Activated T-helper 17 cell treated with anti-CD3 and anti-CD28 coated beads, Interleukin-2, amount 50 U/mL, for 72 hours (primary cell): Measurements from ENCODE around the gene C17orf50. TPM values are rescaled to one million over a fixed set of nuclear protein-coding genes. Genes with fewer than 3 reads are reported as not detected.

Experiments used
- ATAC-seq: fragments of 150-1000 bp; cut with Tn5 transposase; replicated peaks from 2 replicates; pipeline ENCODE4 v1.10.0; 2021; ENCODE audit warnings: mild to moderate bottlenecking, moderate library complexity
- H3K27ac Mint-ChIP-seq: one replicate; pipeline ENCODE4 v1.8.0; 2022; ENCODE audit warnings: mixed read lengths
- H3K27me3 Mint-ChIP-seq: one replicate; pipeline ENCODE4 v1.8.0; 2022; ENCODE audit warnings: mixed read lengths
- H3K36me3 Mint-ChIP-seq: one replicate; pipeline ENCODE4 v1.8.0; 2022; ENCODE audit warnings: low read depth, mild to moderate bottlenecking, mixed read lengths
- H3K4me1 Mint-ChIP-seq: one replicate; pipeline ENCODE4 v1.8.0; 2022; ENCODE audit warnings: mixed read lengths
- H3K4me3 Mint-ChIP-seq: one replicate; pipeline ENCODE4 v1.8.0; 2022; ENCODE audit warnings: mild to moderate bottlenecking, mixed read lengths
- H3K9me3 Mint-ChIP-seq: one replicate; pipeline ENCODE4 v1.8.0; 2022; ENCODE audit warnings: mixed read lengths
- total RNA-seq, 2 donors: library from RNA; stranded (reverse); gene quantifications; one replicate each; pipeline ENCODE4 v1.2.3, GENCODE V29; 2022

C17orf50 gene
- total RNA-seq, result not detected

GRCh38 chr17:35760587-35760986 lies at the start of gene C17orf50:
C17orf50 (plus strand) TSS chr17:35760887; CDS start chr17:35760942, 55 bp downstream.
- Mint-ChIP-seq H3K36me3 (no peaks in the 10 kb centered on the region), H3K4me3 (no peak within 1 kb of the TSS), H3K9me3 (no peaks in the 10 kb centered on the region), H3K4me1 (no peaks in the 10 kb centered on the region), H3K27ac (no peak within 1 kb of the TSS), H3K27me3 (no peaks in the 10 kb centered on the region)
- no peak for ATAC-seq

- no peaks in the 10 kb centered on the region for H3K27me3 Mint-ChIP-seq
- H3K27ac Mint-ChIP-seq, result no peak overlapping the region
- ATAC-seq, result no peak
- no peak overlapping the region for H3K4me3 Mint-ChIP-seq
- H3K4me1 Mint-ChIP-seq, result peaks cover 6% of the 10 kb centered on the region
- H3K36me3 Mint-ChIP-seq, result peaks cover 4% of the 10 kb centered on the region
- H3K9me3 Mint-ChIP-seq, result no peaks in the 10 kb centered on the region
These were observed 49.7 kb upstream of the C17orf50 start for GRCh38 chr17:35710950-35711349.

- H3K27ac Mint-ChIP-seq, result no peak overlapping the region
- no peaks in the 10 kb centered on the region for H3K36me3 Mint-ChIP-seq
- no peak for ATAC-seq
These were observed 47.5 kb upstream of the C17orf50 start for GRCh38 chr17:35713069-35713728.

GRCh38 chr17:35714988-35715387 lies 45.7 kb upstream of the C17orf50 start:
- Mint-ChIP-seq H3K27ac (no peak overlapping the region), H3K36me3 (no peaks in the 10 kb centered on the region), H3K4me3 (no peak overlapping the region), H3K27me3 (no peaks in the 10 kb centered on the region), H3K4me1 (no peaks in the 10 kb centered on the region), H3K9me3 (no peaks in the 10 kb centered on the region)
- ATAC-seq, result no peak

More at GRCh38 chr17:35713069-35713728, 47.5 kb upstream of the C17orf50 start:
- no peak overlapping the region for H3K4me3 Mint-ChIP-seq
- no peaks in the 10 kb centered on the region for H3K9me3 Mint-ChIP-seq
- H3K4me1 Mint-ChIP-seq, result no peaks in the 10 kb centered on the region
- no peaks in the 10 kb centered on the region for H3K27me3 Mint-ChIP-seq

GRCh38 chr17:35715416-35715815 lies 45.3 kb upstream of the C17orf50 start:
- H3K9me3 Mint-ChIP-seq, result no peaks in the 10 kb centered on the region
- no peak for ATAC-seq
- H3K27me3 Mint-ChIP-seq, result no peaks in the 10 kb centered on the region
- no peak overlapping the region for H3K27ac Mint-ChIP-seq
- no peak overlapping the region for H3K4me3 Mint-ChIP-seq
- H3K36me3 Mint-ChIP-seq, result no peaks in the 10 kb centered on the region
- no peaks in the 10 kb centered on the region for H3K4me1 Mint-ChIP-seq

- Mint-ChIP-seq H3K27me3 (no peaks in the 10 kb centered on the region), H3K4me1 (no peaks in the 10 kb centered on the region), H3K9me3 (no peaks in the 10 kb centered on the region), H3K36me3 (no peaks in the 10 kb centered on the region), H3K4me3 (no peak overlapping the region), H3K27ac (no peak overlapping the region)
- peak; percentile 79 for ATAC-seq
These were observed 44.5 kb upstream of the C17orf50 start for GRCh38 chr17:35716173-35716572.

GRCh38 chr17:35716897-35717465 lies 43.7 kb upstream of the C17orf50 start:
- ATAC-seq, result no peak
- no peak overlapping the region for H3K4me3 Mint-ChIP-seq
- no peaks in the 10 kb centered on the region for H3K9me3 Mint-ChIP-seq
- H3K27me3 Mint-ChIP-seq, result no peaks in the 10 kb centered on the region
- no peaks in the 10 kb centered on the region for H3K36me3 Mint-ChIP-seq
- no peaks in the 10 kb centered on the region for H3K4me1 Mint-ChIP-seq
- H3K27ac Mint-ChIP-seq, result no peak overlapping the region

GRCh38 chr17:35717475-35717874 lies 43.2 kb upstream of the C17orf50 start:
- ATAC-seq, result no peak
- Mint-ChIP-seq H3K36me3 (no peaks in the 10 kb centered on the region), H3K4me1 (no peaks in the 10 kb centered on the region), H3K27me3 (no peaks in the 10 kb centered on the region), H3K4me3 (no peak overlapping the region), H3K9me3 (no peaks in the 10 kb centered on the region), H3K27ac (no peak overlapping the region)

GRCh38 chr17:35723735-35724134 lies 37.0 kb upstream of the C17orf50 start:
- Mint-ChIP-seq H3K9me3 (no peaks in the 10 kb centered on the region), H3K4me3 (no peak overlapping the region), H3K36me3 (peaks cover 12% of the 10 kb centered on the region), H3K27ac (no peak overlapping the region), H3K27me3 (no peaks in the 10 kb centered on the region), H3K4me1 (no peaks in the 10 kb centered on the region)
- no peak for ATAC-seq

- H3K27ac Mint-ChIP-seq, result no peak overlapping the region
- ATAC-seq, result no peak
- no peaks in the 10 kb centered on the region for H3K27me3 Mint-ChIP-seq
- H3K4me1 Mint-ChIP-seq, result no peaks in the 10 kb centered on the region
- no peak overlapping the region for H3K4me3 Mint-ChIP-seq
- H3K9me3 Mint-ChIP-seq, result no peaks in the 10 kb centered on the region
- H3K36me3 Mint-ChIP-seq, result peaks cover 12% of the 10 kb centered on the region
These were observed 35.6 kb upstream of the C17orf50 start for GRCh38 chr17:35725058-35725457.

GRCh38 chr17:35725802-35726126 lies 34.9 kb upstream of the C17orf50 start:
- ATAC-seq, result no peak
- H3K36me3 Mint-ChIP-seq, result peaks cover 12% of the 10 kb centered on the region
- no peaks in the 10 kb centered on the region for H3K27me3 Mint-ChIP-seq
- H3K27ac Mint-ChIP-seq, result no peak overlapping the region
- H3K9me3 Mint-ChIP-seq, result no peaks in the 10 kb centered on the region
- H3K4me1 Mint-ChIP-seq, result peaks cover 6% of the 10 kb centered on the region
- H3K4me3 Mint-ChIP-seq, result no peak overlapping the region

GRCh38 chr17:35726127-35726952 lies 34.3 kb upstream of the C17orf50 start:
- no peaks in the 10 kb centered on the region for H3K9me3 Mint-ChIP-seq
- no peak overlapping the region for H3K4me3 Mint-ChIP-seq
- peaks cover 11% of the 10 kb centered on the region for H3K4me1 Mint-ChIP-seq
- H3K27ac Mint-ChIP-seq, result no peak overlapping the region
- peaks cover 12% of the 10 kb centered on the region for H3K36me3 Mint-ChIP-seq
- ATAC-seq, result no peak
- H3K27me3 Mint-ChIP-seq, result no peaks in the 10 kb centered on the region

- peaks cover 11% of the 10 kb centered on the region for H3K4me1 Mint-ChIP-seq
- no peak overlapping the region for H3K4me3 Mint-ChIP-seq
- no peak for ATAC-seq
- H3K27ac Mint-ChIP-seq, result no peak overlapping the region
- no peaks in the 10 kb centered on the region for H3K27me3 Mint-ChIP-seq
- peaks cover 12% of the 10 kb centered on the region for H3K36me3 Mint-ChIP-seq
- no peaks in the 10 kb centered on the region for H3K9me3 Mint-ChIP-seq
These were observed 33.7 kb upstream of the C17orf50 start for GRCh38 chr17:35726953-35727460.

GRCh38 chr17:35727635-35728034 lies 33.1 kb upstream of the C17orf50 start:
- no peak for ATAC-seq
- Mint-ChIP-seq H3K4me1 (peaks cover 11% of the 10 kb centered on the region), H3K4me3 (no peak overlapping the region), H3K27ac (no peak overlapping the region), H3K27me3 (no peaks in the 10 kb centered on the region), H3K36me3 (peaks cover 12% of the 10 kb centered on the region), H3K9me3 (no peaks in the 10 kb centered on the region)

GRCh38 chr17:35728551-35728950 lies 32.1 kb upstream of the C17orf50 start:
- no peaks in the 10 kb centered on the region for H3K27me3 Mint-ChIP-seq
- no peak overlapping the region for H3K4me3 Mint-ChIP-seq
- H3K36me3 Mint-ChIP-seq, result peaks cover 12% of the 10 kb centered on the region
- peaks cover 11% of the 10 kb centered on the region for H3K4me1 Mint-ChIP-seq
- H3K9me3 Mint-ChIP-seq, result no peaks in the 10 kb centered on the region
- no peak for ATAC-seq
- H3K27ac Mint-ChIP-seq, result no peak overlapping the region
